ENCODE data around the gene CORO2B.
"Not testable (repeated sequence)": the region's sequence is repeated elsewhere in the genome, so short reads cannot be mapped to it uniquely, and the experiment has no call there.

CORO2B gene

DNA sequence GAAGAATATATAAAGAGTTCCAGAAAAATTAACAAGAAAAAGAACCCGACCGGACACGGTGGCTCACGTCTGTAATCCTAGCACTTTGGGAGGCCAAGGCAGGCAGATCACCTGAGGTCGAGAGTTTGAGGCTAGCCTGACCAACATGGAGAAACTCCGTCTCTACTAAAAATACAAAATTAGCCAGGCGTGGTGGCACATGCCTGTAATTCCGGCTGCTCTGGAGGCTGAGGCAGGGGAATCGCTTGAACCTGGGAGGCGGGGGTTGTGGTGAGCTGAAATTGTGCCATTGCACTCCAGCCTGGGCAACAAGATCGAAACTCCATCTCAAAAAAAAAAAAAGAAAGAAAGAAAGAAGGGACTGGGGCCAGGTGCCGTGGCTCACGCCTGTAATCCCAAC lies 68.6 kb downstream of the CORO2B start:
- not testable (repeated sequence) for H3K9ac ChIP-seq (ENCODE audit: low read length); H3K4me3 ChIP-seq (ENCODE audit: low read depth in 1 of 2, low read length in 2 of 2); H3K36me3 ChIP-seq (ENCODE audit: insufficient read depth, low read length); H3K27ac ChIP-seq (ENCODE audit: low read depth, low read length); H3K27me3 ChIP-seq (ENCODE audit: control insufficient read depth in 1 of 2, insufficient read depth in 2 of 2, low read length in 2 of 2); H3K9me3 ChIP-seq (ENCODE audit: low read length); H3K4me1 ChIP-seq (ENCODE audit: insufficient read depth, low read length)

DNA sequence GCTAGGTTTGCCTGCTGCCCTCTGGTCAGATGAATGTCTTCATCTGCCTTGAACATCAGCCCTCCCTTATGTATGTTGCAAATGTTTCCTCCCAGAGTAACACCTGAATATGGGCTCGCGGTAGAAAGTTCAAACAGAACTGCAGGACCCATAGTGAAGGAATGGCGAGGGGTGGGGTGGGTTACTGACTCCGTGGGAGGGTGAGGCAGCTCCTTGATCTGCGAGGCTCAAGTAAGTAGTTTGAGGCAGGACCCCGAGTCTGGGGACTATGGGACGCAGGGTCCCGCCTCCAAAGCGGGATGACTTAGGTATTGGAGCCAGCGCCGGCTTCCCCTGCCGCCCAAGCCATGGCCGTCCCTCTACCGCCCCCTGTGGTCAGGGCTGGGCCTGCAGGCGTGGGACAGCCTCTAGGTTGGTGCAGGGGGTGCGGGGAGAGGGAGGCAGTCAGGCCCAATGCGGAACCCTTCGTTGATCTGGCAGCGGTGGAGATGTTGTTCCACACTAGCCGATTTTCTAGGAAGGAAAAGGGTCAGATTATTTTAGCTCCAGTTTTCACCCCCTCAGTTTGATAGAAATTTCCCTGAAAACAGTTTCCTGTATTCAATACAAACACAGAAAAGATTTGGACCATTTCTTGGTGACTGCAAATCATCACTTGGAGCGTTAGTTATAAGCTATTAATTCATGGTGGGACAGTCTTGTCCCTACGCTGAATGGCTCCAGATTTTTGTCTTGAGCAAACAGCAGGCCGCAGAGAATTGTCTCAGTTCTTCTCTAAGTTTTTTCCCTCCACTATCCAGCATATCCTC lies 72.3 kb downstream of the CORO2B start:
- Histone ChIP-seq H3K9me3 (ENCODE audit: low read length) (no peaks in the 10 kb centered on the region), H3K4me1 (ENCODE audit: insufficient read depth, low read length) (peaks cover 4% of the 10 kb centered on the region), H3K9ac (ENCODE audit: low read length) (no peak overlapping the region), H3K27ac (ENCODE audit: low read depth, low read length) (no peak overlapping the region), H3K27me3 (ENCODE audit: control insufficient read depth in 1 of 2, insufficient read depth in 2 of 2, low read length in 2 of 2) (no peaks in the 10 kb centered on the region), H3K4me3 (ENCODE audit: low read depth in 1 of 2, low read length in 2 of 2) (no peak overlapping the region), H3K36me3 (ENCODE audit: insufficient read depth, low read length) (no peaks in the 10 kb centered on the region)

DNA sequence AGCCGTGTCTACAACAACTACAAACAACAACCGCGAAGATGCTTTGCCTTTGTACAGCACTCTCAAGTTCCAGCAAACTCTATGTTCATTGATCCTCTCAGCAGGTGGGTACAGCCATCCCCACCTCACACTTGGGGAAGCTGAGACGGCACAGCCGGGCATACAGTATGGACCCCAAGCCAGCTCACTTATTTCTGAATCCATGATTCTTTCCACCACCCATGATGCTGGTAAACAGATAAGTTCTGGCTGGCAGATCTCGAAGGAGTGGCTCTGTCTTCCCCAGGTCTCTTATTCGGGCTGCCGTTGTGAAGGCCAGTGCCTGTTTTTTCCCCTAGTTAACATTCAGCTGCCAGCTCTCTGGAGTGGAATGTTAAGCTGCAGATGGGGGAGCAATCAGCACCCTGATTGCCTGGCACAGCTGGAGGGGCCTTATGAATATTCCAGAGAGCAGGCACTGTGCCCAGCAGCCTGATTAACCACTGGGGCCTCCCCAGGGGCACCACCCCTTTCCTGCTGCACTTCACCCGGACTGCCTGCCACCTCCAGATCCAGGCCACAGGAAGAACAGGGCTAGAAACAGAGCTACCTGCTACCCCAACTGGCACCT lies 73.2 kb downstream of the CORO2B start:
- peaks cover 4% of the 10 kb centered on the region for H3K4me1 ChIP-seq (ENCODE audit: insufficient read depth, low read length)

DNA sequence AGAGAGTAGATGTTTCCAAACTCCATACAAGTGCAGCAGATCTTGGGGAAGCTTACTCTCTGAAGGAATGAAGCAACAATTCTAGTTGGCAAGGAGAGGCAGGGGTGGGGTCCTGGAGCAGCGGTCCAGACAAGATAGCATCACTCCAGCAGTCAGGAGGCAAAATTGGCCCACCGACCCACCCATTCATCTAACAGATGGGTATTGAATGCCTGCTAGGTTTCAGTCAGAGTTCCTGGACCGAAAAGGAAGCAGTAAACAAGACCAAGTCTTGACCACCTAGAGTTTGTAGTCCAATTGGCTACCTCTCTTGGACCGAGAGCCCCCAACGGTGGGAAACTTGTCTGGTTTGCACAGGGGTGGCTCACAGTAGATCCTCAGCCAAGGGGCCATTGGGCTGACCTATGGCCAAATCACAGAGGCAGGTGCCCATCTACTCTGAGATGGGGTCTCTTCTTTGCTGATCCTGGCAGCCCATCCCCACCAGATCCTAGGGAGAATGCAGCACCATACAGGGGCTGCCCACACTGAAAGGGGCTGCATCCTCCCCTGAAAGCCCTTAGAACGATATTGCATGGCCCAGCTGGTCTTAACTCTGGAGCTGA lies 74.3 kb downstream of the CORO2B start:
- Histone ChIP-seq H3K27me3 (ENCODE audit: control insufficient read depth in 1 of 2, insufficient read depth in 2 of 2, low read length in 2 of 2) (no peaks in the 10 kb centered on the region), H3K4me1 (ENCODE audit: insufficient read depth, low read length) (peaks cover 4% of the 10 kb centered on the region), H3K9ac (ENCODE audit: low read length) (no peak overlapping the region), H3K27ac (ENCODE audit: low read depth, low read length) (no peak overlapping the region), H3K36me3 (ENCODE audit: insufficient read depth, low read length) (no peaks in the 10 kb centered on the region), H3K9me3 (ENCODE audit: low read length) (no peaks in the 10 kb centered on the region), H3K4me3 (ENCODE audit: low read depth in 1 of 2, low read length in 2 of 2) (no peak overlapping the region)

More for the DNA sequence above, 73.2 kb downstream of the CORO2B start:
- H3K36me3 ChIP-seq (ENCODE audit: insufficient read depth, low read length), result no peaks in the 10 kb centered on the region
- H3K27me3 ChIP-seq (ENCODE audit: control insufficient read depth in 1 of 2, insufficient read depth in 2 of 2, low read length in 2 of 2), result no peaks in the 10 kb centered on the region
- no peak overlapping the region for H3K9ac ChIP-seq (ENCODE audit: low read length)
- H3K27ac ChIP-seq (ENCODE audit: low read depth, low read length), result no peak overlapping the region
- no peaks in the 10 kb centered on the region for H3K9me3 ChIP-seq (ENCODE audit: low read length)
- H3K4me3 ChIP-seq (ENCODE audit: low read depth in 1 of 2, low read length in 2 of 2), result no peak overlapping the region

DNA sequence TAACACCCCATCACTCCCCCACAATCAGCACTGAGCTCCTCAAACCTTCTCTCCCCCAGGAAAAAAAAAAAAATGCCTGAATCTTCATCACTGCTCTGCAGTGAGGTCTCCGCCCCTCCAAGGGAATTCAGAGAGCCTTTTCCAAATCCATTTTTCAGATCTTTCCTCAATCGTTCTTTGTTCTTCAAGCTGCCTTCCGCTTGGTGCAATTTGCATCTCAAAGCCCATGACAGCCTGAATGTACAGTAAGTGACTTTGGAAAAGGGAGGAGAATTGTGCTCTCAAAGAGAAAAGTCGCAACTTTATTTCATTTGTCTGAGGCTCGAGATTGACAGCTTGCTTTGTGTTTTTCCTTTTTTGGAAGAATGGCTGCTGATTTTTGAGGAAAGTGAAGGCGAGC lies 75.0 kb downstream of the CORO2B start:
- H3K9ac ChIP-seq (ENCODE audit: low read length), result no peak overlapping the region
- H3K36me3 ChIP-seq (ENCODE audit: insufficient read depth, low read length), result no peaks in the 10 kb centered on the region
- peaks cover 4% of the 10 kb centered on the region for H3K4me1 ChIP-seq (ENCODE audit: insufficient read depth, low read length)
- H3K27me3 ChIP-seq (ENCODE audit: control insufficient read depth in 1 of 2, insufficient read depth in 2 of 2, low read length in 2 of 2), result no peaks in the 10 kb centered on the region
- H3K4me3 ChIP-seq (ENCODE audit: low read depth in 1 of 2, low read length in 2 of 2), result no peak overlapping the region
- no peak overlapping the region for H3K27ac ChIP-seq (ENCODE audit: low read depth, low read length)
- H3K9me3 ChIP-seq (ENCODE audit: low read length), result no peaks in the 10 kb centered on the region

DNA sequence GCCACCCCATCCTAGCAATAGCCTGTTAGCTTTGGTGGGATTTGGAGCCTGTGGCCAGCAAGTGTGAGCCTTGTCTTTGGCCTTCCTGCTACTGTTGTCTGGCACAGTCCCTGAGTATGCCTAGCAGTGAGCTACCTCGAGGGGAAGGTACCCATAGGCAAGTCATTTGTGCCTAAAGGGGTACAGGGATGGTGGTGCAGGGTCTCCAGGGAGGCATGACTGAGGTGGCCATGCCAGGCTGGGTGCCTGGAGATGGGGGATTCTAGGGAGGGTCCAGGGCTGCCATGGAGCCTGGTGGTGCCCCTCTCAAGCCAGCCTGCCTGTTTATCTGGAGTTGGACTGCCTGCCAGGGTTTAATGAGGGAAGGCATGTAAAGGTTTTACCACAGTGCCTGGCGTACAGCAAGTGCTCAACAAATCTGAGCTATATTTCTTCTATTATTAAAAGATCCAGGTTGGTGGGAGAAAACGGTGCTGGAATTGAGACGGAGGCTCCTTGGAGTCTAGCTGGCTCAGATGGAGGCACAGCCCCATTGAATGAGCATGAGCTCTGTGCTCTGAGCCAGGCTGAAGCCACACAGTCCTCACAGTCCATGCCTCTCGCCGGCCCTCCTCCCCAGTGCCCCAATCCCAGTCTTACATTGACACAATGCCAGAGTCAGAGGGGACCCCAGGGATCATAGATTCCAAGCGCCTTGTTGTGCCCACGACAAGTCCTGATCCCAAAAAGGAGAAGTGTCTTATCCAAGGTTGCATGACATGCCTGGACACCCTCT lies 76.2 kb downstream of the CORO2B start:
- Histone ChIP-seq H3K9me3 (ENCODE audit: low read length) (no peaks in the 10 kb centered on the region), H3K27ac (ENCODE audit: low read depth, low read length) (no peak overlapping the region), H3K4me3 (ENCODE audit: low read depth in 1 of 2, low read length in 2 of 2) (no peak overlapping the region), H3K36me3 (ENCODE audit: insufficient read depth, low read length) (no peaks in the 10 kb centered on the region), H3K9ac (ENCODE audit: low read length) (no peak overlapping the region), H3K4me1 (ENCODE audit: insufficient read depth, low read length) (peaks cover 4% of the 10 kb centered on the region), H3K27me3 (ENCODE audit: control insufficient read depth in 1 of 2, insufficient read depth in 2 of 2, low read length in 2 of 2) (no peaks in the 10 kb centered on the region)

DNA sequence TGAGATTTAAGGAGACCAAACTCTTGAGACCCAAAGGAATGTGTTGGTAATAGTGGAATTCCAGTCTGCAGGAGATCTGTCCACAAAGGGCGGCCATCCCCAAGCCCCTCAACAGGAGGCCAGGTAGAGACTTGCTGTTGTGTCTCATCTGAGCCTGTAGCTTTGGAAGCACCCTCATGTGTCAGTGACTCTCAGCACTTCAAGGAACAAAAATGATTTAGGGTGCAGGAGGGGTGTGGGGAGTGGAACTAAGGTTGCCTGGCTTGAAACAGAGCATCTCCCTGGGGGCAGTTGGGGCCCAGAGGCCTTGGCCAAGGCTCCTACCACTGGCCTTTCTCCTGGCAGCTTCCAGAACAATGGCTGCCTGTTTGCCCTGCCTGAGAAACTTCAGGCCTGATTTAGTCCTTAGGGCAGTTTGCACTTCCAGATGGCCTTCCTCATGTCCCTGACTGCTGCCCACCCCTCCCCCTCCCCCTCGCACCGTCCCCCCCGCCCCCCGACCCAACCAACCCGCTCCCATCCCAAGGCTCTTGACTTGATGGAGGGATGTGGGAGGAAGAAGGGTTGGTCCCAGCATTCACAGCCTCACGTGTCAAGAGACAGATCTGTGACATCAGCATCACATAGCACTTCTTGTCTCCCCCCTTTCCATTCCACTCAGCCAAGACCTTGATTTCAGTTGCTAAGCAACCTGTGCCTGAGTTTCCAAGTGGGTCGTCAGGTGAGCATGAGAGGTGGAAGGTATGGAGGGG lies 77.1 kb downstream of the CORO2B start:
- peaks cover 4% of the 10 kb centered on the region for H3K4me1 ChIP-seq (ENCODE audit: insufficient read depth, low read length)
- no peak overlapping the region for H3K27ac ChIP-seq (ENCODE audit: low read depth, low read length)
- no peaks in the 10 kb centered on the region for H3K27me3 ChIP-seq (ENCODE audit: control insufficient read depth in 1 of 2, insufficient read depth in 2 of 2, low read length in 2 of 2)
- no peak overlapping the region for H3K4me3 ChIP-seq (ENCODE audit: low read depth in 1 of 2, low read length in 2 of 2)
- H3K36me3 ChIP-seq (ENCODE audit: insufficient read depth, low read length), result no peaks in the 10 kb centered on the region
- H3K9me3 ChIP-seq (ENCODE audit: low read length), result no peaks in the 10 kb centered on the region
- H3K9ac ChIP-seq (ENCODE audit: low read length), result no peak overlapping the region

DNA sequence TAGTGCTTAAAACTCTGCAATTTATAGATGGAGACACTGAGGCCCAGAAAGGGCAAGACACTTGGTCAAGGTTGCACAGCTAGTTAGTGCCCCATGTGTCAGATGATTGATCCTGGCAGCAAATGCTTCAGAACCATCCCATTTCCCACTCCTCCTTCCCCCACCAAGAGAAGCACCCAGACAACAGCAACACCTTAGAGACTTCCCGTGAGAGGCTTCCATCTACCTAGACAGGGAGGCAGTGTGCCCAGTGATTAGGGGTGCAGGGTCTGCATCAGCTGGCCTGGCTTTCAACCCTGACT lies 77.6 kb downstream of the CORO2B start:
- Histone ChIP-seq H3K4me1 (ENCODE audit: insufficient read depth, low read length) (peaks cover 3% of the 10 kb centered on the region), H3K9ac (ENCODE audit: low read length) (no peak overlapping the region)

DNA sequence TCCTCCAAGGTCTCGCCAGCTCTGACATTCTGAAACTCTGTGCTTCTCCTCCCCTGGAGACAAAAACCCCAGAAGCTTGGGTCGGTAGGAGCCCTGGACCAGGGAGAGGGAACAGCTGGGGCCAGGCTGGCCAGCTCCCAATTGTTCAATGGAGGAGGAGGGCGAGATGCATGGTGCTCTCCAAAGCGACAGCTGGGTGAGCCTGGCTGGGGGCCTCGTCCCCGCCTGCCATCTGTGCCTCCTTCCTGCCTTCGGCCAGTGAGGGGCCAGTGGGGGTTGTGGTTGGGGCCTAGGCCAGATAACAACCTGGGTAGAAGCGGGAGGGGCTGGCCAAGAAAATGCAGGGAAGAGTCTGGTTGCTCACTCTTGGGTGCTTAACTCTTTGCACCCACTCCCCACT lies 79.4 kb downstream of the CORO2B start:
- no peak overlapping the region for H3K9ac ChIP-seq (ENCODE audit: low read length)
- H3K27ac ChIP-seq (ENCODE audit: low read depth, low read length), result no peak overlapping the region
- H3K4me3 ChIP-seq (ENCODE audit: low read depth in 1 of 2, low read length in 2 of 2), result no peak overlapping the region
- H3K9me3 ChIP-seq (ENCODE audit: low read length), result no peaks in the 10 kb centered on the region
- no peaks in the 10 kb centered on the region for H3K27me3 ChIP-seq (ENCODE audit: control insufficient read depth in 1 of 2, insufficient read depth in 2 of 2, low read length in 2 of 2)
- H3K4me1 ChIP-seq (ENCODE audit: insufficient read depth, low read length), result no peaks in the 10 kb centered on the region
- H3K36me3 ChIP-seq (ENCODE audit: insufficient read depth, low read length), result no peaks in the 10 kb centered on the region

More for the DNA sequence above, 77.6 kb downstream of the CORO2B start:
- no peak overlapping the region for H3K27ac ChIP-seq (ENCODE audit: low read depth, low read length)
- no peaks in the 10 kb centered on the region for H3K9me3 ChIP-seq (ENCODE audit: low read length)
- H3K4me3 ChIP-seq (ENCODE audit: low read depth in 1 of 2, low read length in 2 of 2), result no peak overlapping the region
- no peaks in the 10 kb centered on the region for H3K27me3 ChIP-seq (ENCODE audit: control insufficient read depth in 1 of 2, insufficient read depth in 2 of 2, low read length in 2 of 2)
- H3K36me3 ChIP-seq (ENCODE audit: insufficient read depth, low read length), result no peaks in the 10 kb centered on the region

DNA sequence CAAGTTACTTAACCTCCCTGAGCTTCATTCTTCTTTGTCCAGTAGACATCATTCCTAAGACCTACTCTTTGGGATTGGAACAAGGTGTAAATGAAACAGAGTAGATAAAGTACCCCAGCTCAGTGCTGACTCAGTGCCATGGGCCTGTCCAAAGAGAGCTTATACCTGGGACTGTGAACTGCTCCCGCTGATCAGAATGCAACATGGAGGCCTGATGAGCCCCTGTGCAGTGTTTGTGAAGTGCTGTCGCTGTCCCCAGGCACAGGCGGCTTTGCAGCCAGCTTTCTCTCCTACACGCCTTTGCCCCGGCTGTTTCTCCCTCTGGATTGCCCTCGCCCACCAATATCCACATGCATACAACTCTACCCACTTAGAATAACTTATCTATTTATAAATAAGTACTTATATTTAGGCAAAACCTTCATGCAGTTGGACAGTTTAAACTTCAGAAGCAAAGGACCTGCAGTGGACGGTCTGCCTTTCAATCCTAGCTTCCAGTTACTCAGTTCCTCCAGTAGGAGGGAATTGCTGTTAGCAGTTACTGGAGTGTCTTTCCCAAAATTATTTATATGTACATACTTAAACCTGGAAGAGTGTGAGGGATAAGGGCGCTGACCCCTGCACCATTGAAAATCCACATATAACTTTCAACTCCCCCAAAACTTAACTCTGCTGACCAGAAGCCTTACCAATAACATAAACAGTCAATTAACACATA lies 80.0 kb downstream of the CORO2B start:
- Histone ChIP-seq H3K9me3 (ENCODE audit: low read length) (no peaks in the 10 kb centered on the region), H3K9ac (ENCODE audit: low read length) (no peak overlapping the region), H3K4me3 (ENCODE audit: low read depth in 1 of 2, low read length in 2 of 2) (no peak overlapping the region), H3K27ac (ENCODE audit: low read depth, low read length) (no peak overlapping the region), H3K27me3 (ENCODE audit: control insufficient read depth in 1 of 2, insufficient read depth in 2 of 2, low read length in 2 of 2) (no peaks in the 10 kb centered on the region), H3K4me1 (ENCODE audit: insufficient read depth, low read length) (no peaks in the 10 kb centered on the region), H3K36me3 (ENCODE audit: insufficient read depth, low read length) (no peaks in the 10 kb centered on the region)
